Loucy (cell line): ENCODE data around the gene ALKBH5.

Experiments used
- CTCF ChIP-seq: fragments of 200-600 bp; sonication (generic); conservative IDR thresholded peaks from 2 replicates; pipeline ENCODE4 v1.5.1; 2014; ENCODE audit warnings: mild to moderate bottlenecking, antibody characterized with exemption, low read length
- EZH2phosphoT487 ChIP-seq: fragments of 200-600 bp; IDR thresholded peaks from 2 replicates; pipeline ENCODE4 v1.6.1; 2018; ENCODE audit warnings: antibody characterized with exemption, mild to moderate bottlenecking, moderate library complexity, borderline replicate concordance

DNA sequence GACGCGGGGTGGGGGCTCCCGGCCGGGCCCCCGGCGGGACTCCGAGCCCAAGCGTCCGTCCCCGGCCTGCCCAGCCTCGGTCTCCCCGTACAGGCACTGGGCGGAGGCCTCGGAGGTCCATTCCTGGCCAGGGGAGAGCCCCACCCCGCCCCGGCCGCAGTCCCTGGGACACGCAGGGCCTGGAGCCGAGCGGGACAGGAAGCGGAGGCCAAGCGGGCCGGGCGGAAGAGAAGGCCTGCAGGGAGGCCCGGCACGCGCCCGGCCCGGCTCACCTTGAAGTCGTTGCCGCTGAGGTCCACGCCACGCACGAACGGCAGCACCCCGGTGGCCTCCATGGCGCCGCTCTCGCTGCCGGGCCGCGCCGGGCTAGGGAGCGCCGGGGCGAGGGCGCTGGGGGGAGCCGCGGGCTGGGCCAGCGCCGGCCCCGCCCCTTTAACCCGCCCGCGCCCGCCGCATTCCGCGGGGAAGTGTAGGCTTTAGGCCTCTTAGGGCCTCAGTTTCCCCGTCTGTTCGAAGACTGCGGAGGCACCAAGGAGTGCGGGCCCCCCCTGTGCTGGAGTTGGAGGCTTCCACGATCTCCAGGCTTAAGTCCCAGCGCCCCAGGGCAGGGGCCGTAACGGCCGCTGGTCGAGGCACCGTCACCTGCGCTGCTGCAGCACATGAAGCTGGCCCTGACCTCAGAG, 74.9 kb downstream of the ALKBH5 start, which contains the start of gene FLII:
- TF ChIP-seq CTCF = no peak
- TF ChIP-seq EZH2phosphoT487 = no peak
